Mesenteric fat pad (tissue), 1 donor: ENCODE results near the gene GMCL2. TPM values are rescaled to one million over a fixed set of nuclear protein-coding genes. Genes with fewer than 3 reads are reported as not detected.

Experiments
- DNase-seq: peaks from one replicate; pipeline ENCODE4 v3.0.0-alpha.2; 2020; ENCODE audit warnings: low spot score
- total RNA-seq: library from RNA; stranded (reverse); fragmentation: NEBNext Ultra II Directional; extraction: Animal tissue kit (Norgen Biotek cat#: 25700); gene quantifications from one replicate; pipeline ENCODE4 v1.2.1, GENCODE V29; 2021
- donor health status: DM: yes; HTN: yes; CAD: no.

GMCL2 gene
- total RNA-seq, 1 donor from 2014 or later = not detected

DNA sequence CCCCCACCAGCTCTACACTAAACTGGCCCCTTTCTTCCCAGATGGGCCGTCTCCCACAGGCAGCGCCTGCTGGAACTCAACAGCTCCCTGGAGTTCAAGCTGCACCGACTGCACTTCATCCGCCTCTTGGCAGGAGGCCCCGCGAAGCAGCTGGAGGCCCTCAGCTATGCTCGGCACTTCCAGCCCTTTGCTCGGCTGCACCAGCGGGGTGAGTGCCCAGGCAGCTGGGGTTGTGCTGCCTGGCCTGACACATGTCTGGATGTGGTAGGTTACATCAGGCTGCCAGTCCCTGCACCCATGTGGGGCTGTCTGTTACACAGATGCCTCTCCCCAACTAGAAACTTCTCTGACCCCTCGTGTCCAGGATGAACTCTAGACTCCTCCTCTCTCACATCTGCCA is 43.3 kb downstream of the GMCL2 start:
- no peak for DNase-seq

DNA sequence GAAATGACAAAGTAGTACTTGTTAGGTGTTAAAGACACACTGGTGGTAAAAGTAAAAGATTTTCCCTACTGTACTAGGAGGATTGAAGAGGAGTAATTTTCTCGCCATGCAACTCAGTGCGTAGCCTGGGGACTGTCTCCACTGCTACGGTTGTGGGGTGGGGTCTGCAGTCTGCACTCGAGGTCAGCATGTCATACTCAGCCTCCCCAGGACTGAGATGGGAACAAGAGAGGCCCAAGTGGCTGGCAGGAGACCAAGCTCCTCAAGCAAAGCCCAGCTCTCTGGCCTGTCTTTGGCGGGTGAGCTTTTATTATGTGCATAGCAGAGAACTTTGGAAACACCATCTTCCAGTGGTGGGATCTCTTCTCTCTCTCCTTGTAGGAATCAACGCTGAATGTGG is 43.9 kb downstream of the GMCL2 start:
- DNase-seq = no peak

GRCh38 chr5:178142642-178143041 is 44.5 kb downstream of the GMCL2 start:
- DNase-seq = no peak

- no peak for DNase-seq
These were observed 45.6 kb downstream of the GMCL2 start for GRCh38 chr5:178141550-178141949.

GRCh38 chr5:178137991-178138390 is 49.2 kb downstream of the GMCL2 start:
- DNase-seq = no peak

DNA sequence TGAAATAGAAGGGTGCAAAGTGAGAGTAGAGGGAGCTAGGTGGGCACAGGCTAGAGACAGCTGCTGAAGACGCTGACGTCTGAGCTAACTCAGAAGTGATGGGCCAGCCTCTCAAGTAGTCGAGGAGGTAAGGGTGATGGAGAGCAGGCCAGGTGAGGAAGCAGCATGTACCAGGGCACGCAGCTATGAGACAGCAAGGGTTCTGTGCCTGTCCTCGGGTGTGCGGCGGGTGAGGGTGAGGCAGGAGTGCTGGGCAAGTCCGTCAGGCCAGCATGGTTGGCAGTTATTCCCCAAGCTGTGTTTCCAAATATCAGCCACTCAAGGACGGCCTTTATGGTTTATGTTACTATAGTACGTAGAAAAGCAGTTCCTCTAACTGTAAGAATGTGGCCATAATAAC is 50.2 kb downstream of the GMCL2 start:
- no peak for DNase-seq

Other genes with a start within 250 kb of the GMCL2 start
- gene PROP1, start 191.1 kb downstream of the GMCL2 start, total RNA-seq = not detected
- gene N4BP3, start 73.8 kb downstream of the GMCL2 start, total RNA-seq = 2.4 TPM
- 32.9 TPM for gene RMND5B, start 56.4 kb downstream of the GMCL2 start, total RNA-seq
- 99.2 TPM for gene NHP2, start 33.5 kb downstream of the GMCL2 start, total RNA-seq
- gene HNRNPAB, start 17.2 kb upstream of the GMCL2 start, total RNA-seq = 186 TPM
- 144 TPM for gene PHYKPL, start 45.4 kb upstream of the GMCL2 start, total RNA-seq